ENCODE data around the gene ESCO1.
A peak's percentile ranks its signal among the peaks of the same experiment; 100 is the strongest.

ESCO1 gene

DNA sequence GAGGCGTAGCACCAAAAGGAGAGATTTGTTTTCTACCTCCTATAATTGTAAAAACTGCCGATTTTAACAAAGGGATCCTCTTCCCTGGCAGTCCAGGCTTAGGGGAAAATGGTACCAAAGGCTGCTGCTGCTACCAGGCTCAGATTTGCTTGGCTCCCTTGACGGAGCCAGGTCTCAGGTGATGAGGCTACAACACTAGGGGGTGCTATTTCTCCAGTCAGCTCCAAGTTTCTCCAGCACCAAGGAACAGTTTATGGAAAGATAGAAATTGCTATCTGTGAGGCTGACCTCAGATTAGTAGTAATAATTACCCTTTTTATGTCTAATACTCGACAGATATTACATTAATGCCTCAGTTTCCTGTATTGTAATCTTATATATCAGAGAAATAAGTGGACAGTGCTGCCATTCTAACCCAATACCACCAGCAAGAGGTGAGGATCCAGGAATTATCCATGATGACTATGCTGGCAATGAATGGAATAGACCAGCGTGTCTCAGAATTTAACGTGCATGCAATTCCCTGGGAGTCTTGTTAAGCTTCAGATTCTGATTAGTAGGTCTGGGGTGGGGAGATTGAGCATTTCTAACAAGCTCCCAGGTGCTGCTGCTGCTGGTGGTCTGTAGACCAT is 111.3 kb downstream of the ESCO1 start:
- DNase-seq (ENCODE audit: extremely low read depth, low read depth), result no peak
- TF ChIP-seq, protein P1, sequence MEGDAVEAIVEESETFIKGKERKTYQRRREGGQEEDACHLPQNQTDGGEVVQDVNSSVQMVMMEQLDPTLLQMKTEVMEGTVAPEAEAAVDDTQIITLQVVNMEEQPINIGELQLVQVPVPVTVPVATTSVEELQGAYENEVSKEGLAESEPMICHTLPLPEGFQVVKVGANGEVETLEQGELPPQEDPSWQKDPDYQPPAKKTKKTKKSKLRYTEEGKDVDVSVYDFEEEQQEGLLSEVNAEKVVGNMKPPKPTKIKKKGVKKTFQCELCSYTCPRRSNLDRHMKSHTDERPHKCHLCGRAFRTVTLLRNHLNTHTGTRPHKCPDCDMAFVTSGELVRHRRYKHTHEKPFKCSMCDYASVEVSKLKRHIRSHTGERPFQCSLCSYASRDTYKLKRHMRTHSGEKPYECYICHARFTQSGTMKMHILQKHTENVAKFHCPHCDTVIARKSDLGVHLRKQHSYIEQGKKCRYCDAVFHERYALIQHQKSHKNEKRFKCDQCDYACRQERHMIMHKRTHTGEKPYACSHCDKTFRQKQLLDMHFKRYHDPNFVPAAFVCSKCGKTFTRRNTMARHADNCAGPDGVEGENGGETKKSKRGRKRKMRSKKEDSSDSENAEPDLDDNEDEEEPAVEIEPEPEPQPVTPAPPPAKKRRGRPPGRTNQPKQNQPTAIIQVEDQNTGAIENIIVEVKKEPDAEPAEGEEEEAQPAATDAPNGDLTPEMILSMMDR (IDR thresholded peaks at IDR 0.05; ENCODE audit: low read depth, low read length), result peak; percentile 71

DNA sequence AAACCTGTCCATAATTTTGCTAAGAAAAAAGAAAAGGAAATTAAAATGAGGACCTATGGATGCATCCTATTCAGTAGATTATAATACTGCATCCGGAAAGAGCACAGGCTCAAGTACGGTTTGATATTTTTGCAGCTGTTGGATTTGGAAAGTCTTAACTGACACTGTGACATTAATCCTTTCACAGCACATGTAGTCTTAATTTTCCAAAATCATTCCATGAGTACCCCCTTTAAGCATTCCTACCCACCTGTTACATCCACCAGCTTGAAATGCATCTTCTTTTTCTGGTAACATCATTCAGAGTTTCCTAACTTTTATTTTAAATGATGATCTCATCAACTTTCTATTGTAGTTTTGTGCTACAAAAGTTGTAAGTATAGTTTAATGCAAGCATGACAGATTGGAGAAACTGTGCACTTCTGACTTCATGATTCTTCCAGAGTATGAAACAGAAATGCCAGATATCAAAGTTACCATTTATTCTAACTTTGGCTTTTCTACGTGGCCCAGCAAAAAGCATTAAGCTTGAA is 113.5 kb downstream of the ESCO1 start:
- no peak for DNase-seq (ENCODE audit: extremely low read depth, low read depth)
- TF ChIP-seq, protein P1 (IDR thresholded peaks at IDR 0.05; ENCODE audit: low read depth, low read length), result no peak

DNA sequence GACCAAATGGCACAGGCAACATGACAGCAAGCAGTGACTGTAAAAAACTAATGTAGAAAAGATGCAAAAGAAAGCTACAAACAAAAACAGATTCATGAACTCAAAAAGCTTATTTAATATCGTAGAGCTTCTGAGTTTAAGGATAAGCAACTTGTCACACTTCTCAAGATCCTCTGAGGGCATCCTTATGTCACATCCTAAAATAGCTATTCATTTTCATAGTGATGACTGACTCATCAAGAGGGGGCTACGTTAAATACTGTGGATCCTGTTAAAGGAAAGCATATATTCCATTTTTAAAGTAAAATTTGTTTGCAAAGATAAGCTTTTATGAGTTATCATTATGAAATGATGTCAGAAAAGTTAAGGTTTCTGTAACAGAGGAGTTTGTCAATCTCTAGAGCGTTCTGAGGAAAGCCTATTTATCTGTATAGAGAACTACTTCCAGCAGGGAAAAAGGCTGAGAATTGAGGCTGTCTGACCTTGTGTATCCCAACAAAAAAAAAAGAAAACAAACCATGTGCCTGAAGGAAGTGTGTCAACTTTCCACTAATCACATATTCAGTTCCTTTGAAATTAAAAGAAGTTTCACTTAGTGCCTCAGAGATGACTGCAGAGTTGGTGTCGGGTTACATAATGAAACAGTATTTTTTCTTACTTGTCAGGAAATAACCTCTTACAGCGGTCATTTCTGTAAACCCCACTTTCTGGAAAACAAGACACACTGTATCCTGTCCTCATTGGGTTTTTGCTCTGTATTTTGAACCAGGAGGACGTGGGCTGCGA is 115.5 kb downstream of the ESCO1 start:
- TF ChIP-seq, protein P1 (IDR thresholded peaks at IDR 0.05; ENCODE audit: low read depth, low read length), result no peak
- DNase-seq (ENCODE audit: extremely low read depth, low read depth), result no peak

DNA sequence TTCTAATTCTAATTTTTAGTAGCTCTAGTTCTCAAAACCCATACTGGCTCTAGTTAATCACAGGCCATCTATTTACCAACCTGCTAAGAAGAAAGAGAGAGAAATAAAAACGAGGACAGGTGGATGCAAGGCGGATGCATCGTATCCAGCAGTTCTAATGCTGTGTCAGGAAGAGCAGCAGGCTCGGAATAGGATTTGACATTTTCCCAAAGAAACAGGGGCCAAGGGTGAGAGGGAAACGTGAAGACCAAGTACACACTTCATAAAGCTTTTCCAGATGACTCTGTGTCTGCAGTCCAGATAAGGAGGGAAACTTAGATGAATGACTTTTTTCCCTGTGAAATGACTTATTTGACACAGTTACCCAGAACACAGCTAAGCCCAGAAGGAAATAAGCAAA is 117.5 kb downstream of the ESCO1 start:
- no peak for DNase-seq (ENCODE audit: extremely low read depth, low read depth)
- TF ChIP-seq, protein P1 (IDR thresholded peaks at IDR 0.05; ENCODE audit: low read depth, low read length), result no peak

DNA sequence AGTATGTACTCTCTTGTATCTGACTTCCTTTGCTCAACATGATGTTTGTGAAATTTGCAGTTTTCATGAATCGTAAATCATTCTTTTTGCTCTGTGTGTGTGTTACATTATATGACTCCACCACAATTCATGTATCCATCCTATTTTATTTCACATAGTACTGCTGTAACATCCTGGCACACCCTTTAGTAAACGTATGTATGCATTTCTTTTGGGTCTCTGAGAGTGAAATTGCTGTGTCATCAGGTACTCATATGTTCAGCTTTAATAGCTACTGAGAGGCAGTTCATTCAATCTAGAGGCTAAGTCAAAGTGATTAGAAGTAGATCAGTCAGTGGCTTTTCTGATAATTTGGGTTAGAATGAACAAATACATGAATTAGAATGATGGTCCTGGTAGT is 118.8 kb downstream of the ESCO1 start:
- no peak for DNase-seq (ENCODE audit: extremely low read depth, low read depth)
- TF ChIP-seq, protein P1 (IDR thresholded peaks at IDR 0.05; ENCODE audit: low read depth, low read length), result no peak

DNA sequence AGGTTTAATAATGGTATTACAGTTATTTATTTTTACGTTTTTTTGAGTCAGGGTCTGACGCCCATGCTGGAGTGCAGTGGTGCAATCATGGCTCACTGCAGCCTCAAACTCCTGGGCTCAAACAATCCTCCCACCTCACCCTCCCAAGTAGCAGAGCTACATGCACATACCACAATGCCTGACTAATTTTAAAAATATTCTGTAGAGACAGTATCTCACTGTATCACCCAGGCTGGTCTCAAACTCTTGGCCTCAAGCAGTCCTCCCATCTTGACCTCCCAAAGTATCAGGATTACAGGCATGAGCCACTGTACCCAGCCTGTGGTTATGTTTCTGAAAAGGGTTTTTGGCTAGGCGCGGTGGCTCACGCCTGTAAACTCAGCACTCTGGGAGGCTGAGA is 120.8 kb downstream of the ESCO1 start:
- TF ChIP-seq, protein P1 (IDR thresholded peaks at IDR 0.05; ENCODE audit: low read depth, low read length), result no peak
- DNase-seq (ENCODE audit: extremely low read depth, low read depth), result no peak
